Testis (tissue), 3 donors: ENCODE measurements around the gene CFAP54. TPM values are rescaled to one million over a fixed set of nuclear protein-coding genes. Genes with fewer than 3 reads are reported as not detected.

Source experiments
- DNase-seq: peaks from one replicate; pipeline ENCODE4 v3.0.0-alpha.2; 2019
- H3K27ac ChIP-seq, 2 donors: fragments of 200-600 bp; sonication (generic); one replicate each; pipeline ENCODE4 v1.5.1; 2019
- H3K27me3 ChIP-seq: fragments of 200-600 bp; sonication (generic); one replicate; pipeline ENCODE4 v1.5.1; 2019
- H3K36me3 ChIP-seq: fragments of 200-600 bp; sonication (generic); one replicate; pipeline ENCODE4 v1.5.1; 2017; ENCODE audit warnings: low read depth; ENCODE audit errors: missing control alignments
- H3K4me1 ChIP-seq: fragments of 200-600 bp; sonication (generic); one replicate; pipeline ENCODE4 v1.5.1; 2019
- H3K4me3 ChIP-seq, 2 donors: fragments of 200-600 bp; sonication (generic); one replicate each; pipeline ENCODE4 v1.5.1; 2017 to 2019
- H3K9me3 ChIP-seq: fragments of 200-600 bp; sonication (generic); one replicate; pipeline ENCODE4 v1.5.1; 2017
- POLR2A ChIP-seq: fragments of 450-650 bp; IDR thresholded peaks from one replicate; pipeline ENCODE4 v1.6.1; 2017; ENCODE audit warnings: antibody characterized with exemption, mild to moderate bottlenecking, moderate library complexity
- WGBS, 2 donors: methylation state at CpG; one replicate each; pipeline ENCODE4 v1.1.5; 2018; 5-methylcytosine and 5-hydroxymethylcytosine counted together
- intact Hi-C: fragments of 100-400 bp; cut with DNase I; formaldehyde crosslinking; loops from one replicate; pipeline ENCODE4 v1.15.1; 2023; ENCODE audit warnings: low total_unique reads
- polyA plus RNA-seq: library from polyadenylated mRNA; stranded (reverse); fragments of 350-450 nt; fragmentation: Illumina TruSeq; extraction: RNeasy Lipid Tissue Mini Kit (QIAGEN cat#74804); gene quantifications from one replicate; pipeline ENCODE4 v1.2.3, GENCODE V29; 2014; ENCODE audit warnings: low read depth, low replicate concordance; ENCODE audit not compliant: insufficient read depth
- total RNA-seq, 2 donors: library from RNA; depleted of rRNA; stranded (reverse); fragments of >200 nt; gene quantifications; one replicate each; pipeline ENCODE4 v1.2.3, GENCODE V29; 2016
- TF ChIP-seq, protein P1 (sequence below), 3 experiments: fragments of 450-650 bp in 2 of 3; fragments of 200-600 bp in 1 of 3; sonication (generic) in 1 of 3; IDR thresholded peaks; one replicate each; pipeline ENCODE4 v1.5.1; 2016 to 2019; ENCODE audit warnings: antibody characterized with exemption in 3 of 3, mild to moderate bottlenecking in 2 of 3, moderate library complexity in 1 of 3

Gene CFAP54
- total and polyA plus RNA-seq, 3 donors from 2014 or later, result 8.4 to 36.9 (median 14.4) TPM

DNA sequence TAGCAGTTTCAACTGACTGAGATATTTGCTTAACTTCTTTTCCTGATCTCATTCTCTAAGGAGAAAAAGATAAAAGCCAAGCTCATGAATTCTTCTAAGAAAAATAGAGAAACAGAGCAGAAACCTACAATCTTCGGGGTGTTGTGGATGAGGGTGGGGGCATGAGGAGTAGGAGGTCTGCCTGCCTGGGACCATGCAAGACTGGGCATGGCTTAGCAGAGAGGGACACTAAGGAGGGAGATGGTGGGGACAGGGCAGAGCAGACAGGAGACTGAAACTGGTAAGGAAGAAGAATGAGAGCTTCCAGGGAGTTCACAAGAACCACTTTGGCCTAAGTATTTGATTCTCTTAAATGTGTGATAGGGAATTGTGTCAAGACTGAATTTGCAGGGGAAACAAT, 188.0 kb downstream of the CFAP54 start:
- Histone ChIP-seq H3K36me3 (no peaks in the 10 kb centered on the region), H3K4me1 (no peaks in the 10 kb centered on the region), H3K27me3 (no peaks in the 10 kb centered on the region), H3K9me3 (no peaks in the 10 kb centered on the region), H3K4me3 (no peak overlapping the region), H3K27ac (no peak overlapping the region)
- WGBS, 2 donors, result 89 to 92% methylated on average over 1 of the region's 1 CpG
- DNase-seq, result no peak
- TF ChIP-seq, protein P1, sequence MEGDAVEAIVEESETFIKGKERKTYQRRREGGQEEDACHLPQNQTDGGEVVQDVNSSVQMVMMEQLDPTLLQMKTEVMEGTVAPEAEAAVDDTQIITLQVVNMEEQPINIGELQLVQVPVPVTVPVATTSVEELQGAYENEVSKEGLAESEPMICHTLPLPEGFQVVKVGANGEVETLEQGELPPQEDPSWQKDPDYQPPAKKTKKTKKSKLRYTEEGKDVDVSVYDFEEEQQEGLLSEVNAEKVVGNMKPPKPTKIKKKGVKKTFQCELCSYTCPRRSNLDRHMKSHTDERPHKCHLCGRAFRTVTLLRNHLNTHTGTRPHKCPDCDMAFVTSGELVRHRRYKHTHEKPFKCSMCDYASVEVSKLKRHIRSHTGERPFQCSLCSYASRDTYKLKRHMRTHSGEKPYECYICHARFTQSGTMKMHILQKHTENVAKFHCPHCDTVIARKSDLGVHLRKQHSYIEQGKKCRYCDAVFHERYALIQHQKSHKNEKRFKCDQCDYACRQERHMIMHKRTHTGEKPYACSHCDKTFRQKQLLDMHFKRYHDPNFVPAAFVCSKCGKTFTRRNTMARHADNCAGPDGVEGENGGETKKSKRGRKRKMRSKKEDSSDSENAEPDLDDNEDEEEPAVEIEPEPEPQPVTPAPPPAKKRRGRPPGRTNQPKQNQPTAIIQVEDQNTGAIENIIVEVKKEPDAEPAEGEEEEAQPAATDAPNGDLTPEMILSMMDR (IDR thresholded peaks at IDR 0.05), result no peak
- TF ChIP-seq POLR2A, result no peak
- intact Hi-C loops, result no loop called here

DNA sequence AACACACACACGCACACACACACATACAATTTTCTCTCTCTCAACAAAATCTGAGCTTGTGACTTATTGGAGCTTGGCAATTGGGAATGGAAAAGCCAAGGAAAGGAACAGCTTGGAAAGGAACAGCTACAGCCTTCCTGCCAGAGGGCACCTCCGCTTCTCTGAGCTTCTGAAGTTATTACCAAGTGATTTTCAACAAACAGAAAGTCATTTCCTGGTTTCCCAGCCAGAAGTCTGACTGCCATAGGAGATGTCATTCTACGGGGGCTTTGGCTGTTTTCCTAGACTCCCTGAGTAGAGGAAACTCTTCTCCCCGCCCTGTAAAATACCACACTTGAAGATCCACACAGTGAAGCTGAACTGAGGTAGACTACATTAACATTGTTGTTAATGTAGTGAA, 198.3 kb downstream of the CFAP54 start:
- intact Hi-C loops, result no loop called here
- Histone ChIP-seq H3K4me1 (no peaks in the 10 kb centered on the region), H3K27me3 (no peaks in the 10 kb centered on the region), H3K4me3 (no peak overlapping the region), H3K36me3 (no peaks in the 10 kb centered on the region), H3K9me3 (no peaks in the 10 kb centered on the region), H3K27ac (no peak overlapping the region)
- DNase-seq, result no peak
- 73 to 77% methylated on average over 4 of the region's 4 CpGs for WGBS, 2 donors
- TF ChIP-seq, protein P1 (IDR thresholded peaks at IDR 0.05), result no peak
- no peak for TF ChIP-seq POLR2A

DNA sequence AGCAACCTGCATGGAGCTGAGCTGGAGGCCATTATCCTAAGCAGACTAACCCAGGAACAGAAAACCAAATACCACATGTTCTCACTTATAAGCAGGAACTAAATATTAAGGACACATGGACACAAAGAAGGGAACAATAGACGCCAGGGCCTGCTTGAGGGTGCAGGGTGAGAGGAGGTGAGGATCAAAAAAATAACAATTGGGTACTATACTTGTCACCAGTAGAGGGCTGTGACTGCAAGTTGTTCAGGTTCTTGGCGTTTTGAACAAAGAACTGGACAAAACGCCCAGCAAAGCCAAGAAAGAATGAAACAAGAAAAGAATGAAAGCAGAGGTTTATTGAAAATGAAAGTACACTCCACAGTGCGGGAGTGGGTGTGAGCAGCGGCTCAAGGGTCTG, 209.1 kb downstream of the CFAP54 start:
- TF ChIP-seq POLR2A, result no peak
- TF ChIP-seq, protein P1 (IDR thresholded peaks at IDR 0.05), result no peak
- Histone ChIP-seq H3K4me3 (no peak overlapping the region), H3K27ac (no peak overlapping the region), H3K9me3 (no peaks in the 10 kb centered on the region), H3K36me3 (no peaks in the 10 kb centered on the region), H3K4me1 (no peaks in the 10 kb centered on the region), H3K27me3 (no peaks in the 10 kb centered on the region)
- 61 to 69% methylated on average over 5 of the region's 5 CpGs for WGBS, 2 donors
- intact Hi-C loops, result no loop called here
- no peak for DNase-seq

DNA sequence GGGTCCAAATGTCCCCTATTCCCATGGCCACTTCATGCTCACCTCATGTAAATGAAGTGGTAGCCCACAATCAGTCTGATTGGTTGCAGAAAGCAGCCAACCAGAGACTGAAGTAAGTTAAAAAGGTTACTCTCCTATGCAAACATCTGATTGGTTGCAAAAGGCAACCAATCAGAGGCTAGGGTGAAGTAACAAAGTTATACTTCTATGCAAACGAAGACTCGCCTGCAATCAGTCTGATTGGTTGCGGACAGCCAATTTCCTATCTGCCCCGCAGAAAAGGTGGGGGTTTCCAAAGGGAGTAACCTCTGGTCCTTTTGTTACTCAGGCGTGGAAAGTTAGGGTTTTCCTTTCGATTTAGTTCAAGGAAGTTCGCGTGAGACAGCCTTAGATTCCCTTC, 209.6 kb downstream of the CFAP54 start:
- H3K4me3 ChIP-seq, result no peak overlapping the region
- no peak overlapping the region for H3K27ac ChIP-seq
- no peaks in the 10 kb centered on the region for H3K27me3 ChIP-seq
- TF ChIP-seq, protein P1 (IDR thresholded peaks at IDR 0.05), result no peak
- TF ChIP-seq POLR2A, result no peak
- H3K36me3 ChIP-seq, result no peaks in the 10 kb centered on the region
- H3K9me3 ChIP-seq, result no peaks in the 10 kb centered on the region
- WGBS, 2 donors, result 77 to 85% methylated on average over 8 of the region's 8 CpGs
- DNase-seq, result peak; percentile 41
- no peaks in the 10 kb centered on the region for H3K4me1 ChIP-seq
- intact Hi-C loops, result no loop called here

DNA sequence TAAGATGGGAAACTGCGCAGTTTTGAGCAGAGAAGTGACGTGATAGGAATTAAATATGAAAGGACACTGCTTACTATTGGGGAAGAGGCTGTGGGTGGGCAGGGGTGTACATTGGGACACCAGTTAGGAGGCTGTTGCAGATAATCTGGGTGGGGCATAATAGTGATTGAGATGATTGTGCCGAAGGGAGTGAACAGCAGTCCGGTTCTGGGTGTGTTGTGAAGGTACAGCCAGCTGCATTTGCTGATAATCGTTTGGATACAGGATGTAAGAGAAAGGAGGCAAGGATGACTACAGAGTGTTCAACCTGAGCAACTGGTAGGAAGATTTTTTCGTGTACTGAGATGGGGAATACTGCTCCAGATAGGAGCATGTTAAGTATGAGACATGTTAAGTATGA, 212.5 kb downstream of the CFAP54 start:
- Histone ChIP-seq H3K27me3 (no peaks in the 10 kb centered on the region), H3K36me3 (no peaks in the 10 kb centered on the region), H3K27ac (no peak overlapping the region), H3K4me3 (no peak overlapping the region), H3K9me3 (no peaks in the 10 kb centered on the region), H3K4me1 (no peaks in the 10 kb centered on the region)
- 78 to 89% methylated on average over 6 of the region's 6 CpGs for WGBS, 2 donors
- TF ChIP-seq, protein P1 (IDR thresholded peaks at IDR 0.05), result no peak
- intact Hi-C loops, result no loop called here
- DNase-seq, result no peak
